HEK293 (cell line): Measurements from ENCODE around the gene SOCS1.
A peak's percentile ranks its signal among the peaks of the same experiment; 100 is the strongest.

Experiments used
- BCL11A ChIP-seq: fragments of 450-650 bp; formaldehyde crosslinking; IDR thresholded peaks from 2 replicates; pipeline ENCODE4 v1.5.1; 2016; ENCODE audit warnings: low read depth, missing biosample characterization, missing genetic modification characterization
- GLI4 ChIP-seq: fragments of 450-650 bp; formaldehyde crosslinking; IDR thresholded peaks from 2 replicates; pipeline ENCODE4 v1.5.1; 2016; ENCODE audit warnings: missing biosample characterization, missing genetic modification characterization
- HOXC10 ChIP-seq: sonication (generic); formaldehyde crosslinking; IDR thresholded peaks from 2 replicates; pipeline ENCODE4 v1.8.1; 2023; ENCODE audit warnings: mild to moderate bottlenecking, missing genetic modification reagents
- HOXD13 ChIP-seq: sonication (generic); formaldehyde crosslinking; IDR thresholded peaks from 2 replicates; pipeline ENCODE4 v1.8.0; 2022; ENCODE audit warnings: missing genetic modification reagents, borderline replicate concordance
- PRDM10 ChIP-seq: fragments of 450-650 bp; formaldehyde crosslinking; IDR thresholded peaks from 2 replicates; pipeline ENCODE4 v1.5.1; 2016; ENCODE audit warnings: missing biosample characterization, missing genetic modification characterization
- REPIN1 ChIP-seq: fragments of 450-650 bp; formaldehyde crosslinking; IDR thresholded peaks from 2 replicates; pipeline ENCODE4 v1.5.1; 2017; ENCODE audit warnings: missing biosample characterization, missing genetic modification characterization, low read depth
- SP2 ChIP-seq: fragments of 450-650 bp; formaldehyde crosslinking; IDR thresholded peaks from 2 replicates; pipeline ENCODE4 v1.5.1; 2016; ENCODE audit warnings: missing biosample characterization, missing genetic modification characterization
- ZBTB48 ChIP-seq: fragments of 450-650 bp; formaldehyde crosslinking; IDR thresholded peaks from 2 replicates; pipeline ENCODE4 v1.5.1; 2016; ENCODE audit warnings: missing biosample characterization, missing genetic modification characterization
- ZEB2 ChIP-seq: fragments of 450-650 bp; formaldehyde crosslinking; IDR thresholded peaks from 2 replicates; pipeline ENCODE4 v1.5.1; 2016; ENCODE audit warnings: missing biosample characterization, missing genetic modification characterization
- ZNF16 ChIP-seq: fragments of 450-650 bp; formaldehyde crosslinking; IDR thresholded peaks from 2 replicates; pipeline ENCODE4 v1.5.1; 2016; ENCODE audit warnings: low read depth, missing biosample characterization, missing genetic modification characterization
- ZNF18 ChIP-seq: fragments of 450-650 bp; formaldehyde crosslinking; IDR thresholded peaks from 2 replicates; pipeline ENCODE4 v1.5.1; 2016; ENCODE audit warnings: missing biosample characterization, missing genetic modification characterization
- ZNF221 ChIP-seq: fragments of 450-650 bp; formaldehyde crosslinking; IDR thresholded peaks from 2 replicates; pipeline ENCODE4 v1.5.1; 2017; ENCODE audit warnings: missing biosample characterization, missing genetic modification characterization, borderline replicate concordance
- ZNF280D ChIP-seq: fragments of 450-650 bp; formaldehyde crosslinking; IDR thresholded peaks from 2 replicates; pipeline ENCODE4 v1.5.1; 2016; ENCODE audit warnings: missing biosample characterization, missing genetic modification characterization
- ZNF292 ChIP-seq: fragments of 450-650 bp; formaldehyde crosslinking; IDR thresholded peaks from 2 replicates; pipeline ENCODE4 v1.5.1; 2016; ENCODE audit warnings: low read depth, missing biosample characterization, missing genetic modification characterization, borderline replicate concordance
- ZNF518A ChIP-seq: fragments of 450-650 bp; formaldehyde crosslinking; conservative IDR thresholded peaks from 2 replicates; pipeline ENCODE4 v1.5.1; 2016; ENCODE audit warnings: low read depth, missing biosample characterization, missing genetic modification characterization
- ZNF560 ChIP-seq: fragments of 450-650 bp; formaldehyde crosslinking; IDR thresholded peaks from 2 replicates; pipeline ENCODE4 v1.5.1; 2017; ENCODE audit warnings: missing biosample characterization, missing genetic modification characterization, borderline replicate concordance
- ZNF623 ChIP-seq: fragments of 450-650 bp; formaldehyde crosslinking; IDR thresholded peaks from 2 replicates; pipeline ENCODE4 v1.5.1; 2016; ENCODE audit warnings: missing biosample characterization, missing genetic modification characterization
- ZNF677 ChIP-seq: fragments of 450-650 bp; IDR thresholded peaks from 2 replicates; pipeline ENCODE4 v1.5.0; 2018; ENCODE audit warnings: missing biosample characterization, mild to moderate bottlenecking, missing genetic modification characterization, moderate library complexity
- ZNF692 ChIP-seq: fragments of 450-650 bp; formaldehyde crosslinking; IDR thresholded peaks from 2 replicates; pipeline ENCODE4 v1.5.1; 2016; ENCODE audit warnings: missing biosample characterization, missing genetic modification characterization
- ZNF704 ChIP-seq: fragments of 450-650 bp; formaldehyde crosslinking; IDR thresholded peaks from 2 replicates; pipeline ENCODE4 v1.5.1; 2016; ENCODE audit warnings: missing biosample characterization, missing genetic modification characterization
- ZNF791 ChIP-seq: fragments of 450-650 bp; formaldehyde crosslinking; IDR thresholded peaks from 2 replicates; pipeline ENCODE4 v1.5.1; 2016; ENCODE audit warnings: missing biosample characterization, missing genetic modification characterization
- ZSCAN23 ChIP-seq: fragments of 450-650 bp; formaldehyde crosslinking; IDR thresholded peaks from 2 replicates; pipeline ENCODE4 v1.5.1; 2016; ENCODE audit warnings: missing biosample characterization, missing genetic modification characterization

SOCS1 gene

GRCh38 chr16:11255737-11256660 lies at the start of gene SOCS1 (continued):
- TF ChIP-seq GLI4 (tag by site-specific recombination) (0 out of 2 replicates have a peak, but pooled peaks have one; percentile 57), ZNF518A (no peak), SP2 (peak; percentile 76), ZNF292 (tag by site-specific recombination) (no peak), ZNF16 (tag by site-specific recombination) (no peak), ZNF221 (tag by site-specific recombination) (no peak), ZNF623 (no peak), ZNF692 (peak; percentile 54), ZNF704 (tag by site-specific recombination) (no peak), BCL11A (0 out of 2 replicates have a peak, but pooled peaks have one; percentile 38), ZNF18 (tag by site-specific recombination) (0 out of 2 replicates have a peak, but pooled peaks have one; percentile 26), ZEB2 (tag by site-specific recombination) (peak; percentile 55), ZNF560 (no peak), ZNF791 (tag by site-specific recombination) (no peak), ZNF677 (tag by site-specific recombination) (peak; percentile 25; the same call in 1 of the 2 replicates), ZNF280D (tag by site-specific recombination) (no peak), ZSCAN23 (tag by site-specific recombination) (0 out of 2 replicates have a peak, but pooled peaks have one; percentile 40), HOXC10 (CRISPR knock-in tag) (no peak), HOXD13 (CRISPR knock-in tag) (no peak), PRDM10 (no peak), REPIN1 (tag by site-specific recombination) (no peak), ZBTB48 (tag by site-specific recombination) (peak; percentile 51)
